H1 (cell line): Measurements from ENCODE around the gene WNT1. TPM values are rescaled to one million over a fixed set of nuclear protein-coding genes. Genes with fewer than 3 reads are reported as not detected.

ENCODE experiments used
- BRCA1 ChIP-seq: IDR thresholded peaks from 2 replicates; pipeline ENCODE4 v1.6.1; 2012; ENCODE audit warnings: low read depth, low read length, improper control_type of control experiment
- CHD2 ChIP-seq: IDR thresholded peaks from 2 replicates; pipeline ENCODE4 v1.6.1; 2012; ENCODE audit warnings: low read length, improper control_type of control experiment
- CTBP2 ChIP-seq: IDR thresholded peaks from 2 replicates; pipeline ENCODE4 v1.7.0; 2011; ENCODE audit warnings: borderline replicate concordance, mild to moderate bottlenecking, moderate library complexity, mixed read lengths, low read length; ENCODE audit not compliant: insufficient read depth, insufficient read length
- EGR1 ChIP-seq: IDR thresholded peaks from 2 replicates; pipeline ENCODE4 v1.6.1; 2011; ENCODE audit warnings: low read depth, low read length, borderline replicate concordance
- FOSL1 ChIP-seq: IDR thresholded peaks from 2 replicates; pipeline ENCODE4 v1.6.1; 2011; ENCODE audit warnings: mild to moderate bottlenecking, low read depth, low read length, moderate library complexity; ENCODE audit not compliant: insufficient read depth
- NRF1 ChIP-seq: IDR thresholded peaks from 2 replicates; pipeline ENCODE4 v1.6.1; 2011; ENCODE audit warnings: mild to moderate bottlenecking, low read depth, low read length, improper control_type of control experiment
- PHF8 ChIP-seq: fragments of 200-600 bp; sonication (generic); conservative IDR thresholded peaks from 2 replicates; pipeline ENCODE4 v1.7.1; 2012; ENCODE audit warnings: low read depth, mild to moderate bottlenecking, inconsistent platforms, low read length, moderate library complexity
- RBBP5 ChIP-seq: IDR thresholded peaks from 2 replicates; pipeline ENCODE4 v1.7.1; 2012; ENCODE audit warnings: low read depth, mild to moderate bottlenecking, inconsistent platforms, low read length, moderate library complexity, borderline replicate concordance
- SP1 ChIP-seq: IDR thresholded peaks from 2 replicates; pipeline ENCODE4 v1.6.1; 2011; ENCODE audit warnings: low read depth, low read length
- SP2 ChIP-seq: IDR thresholded peaks from 2 replicates; pipeline ENCODE4 v1.6.1; 2012; ENCODE audit warnings: mild to moderate bottlenecking, low read length, inconsistent platforms
- SP4 ChIP-seq: IDR thresholded peaks from 2 replicates; pipeline ENCODE4 v1.6.1; 2012; ENCODE audit warnings: low read length, inconsistent platforms
- TBP ChIP-seq: IDR thresholded peaks from 2 replicates; pipeline ENCODE4 v1.6.1; 2011; ENCODE audit warnings: low read depth, low read length, improper control_type of control experiment
- TEAD4 ChIP-seq: IDR thresholded peaks from 2 replicates; pipeline ENCODE4 v1.6.1; 2012; ENCODE audit warnings: low read depth, low read length, inconsistent platforms, mixed read lengths
- YY1 ChIP-seq: IDR thresholded peaks from 2 replicates; pipeline ENCODE4 v1.6.1; 2011; ENCODE audit warnings: low read depth, mild to moderate bottlenecking, low read length
- ZNF274 ChIP-seq: IDR thresholded peaks from 2 replicates; pipeline ENCODE4 v1.7.0; 2012; ENCODE audit warnings: low read length, borderline replicate concordance; ENCODE audit errors: extremely low read depth
- polyA plus RNA-seq, 7 experiments: library from polyadenylated mRNA; depleted of rRNA in 3 of 7; stranded (reverse) in 5 of 7; unstranded in 2 of 7; fragments of >200 nt in 5 of 7; fragments of 200-250 nt in 2 of 7; gene quantifications; 1 replicate in 5 of 7; 2 replicates in 1 of 7; 4 replicates in 1 of 7; pipeline versions ENCODE4 v1.2.1 to v1.2.3, GENCODE V29; 2011 to 2013; ENCODE audit warnings: missing spikeins in 2 of 7, mixed read lengths in 2 of 7
- total RNA-seq: library from RNA; stranded (reverse); fragmentation: NEBNext Ultra II Directional; extraction: Animal tissue kit (Norgen Biotek cat#: 25700); gene quantifications from 2 replicates; pipeline ENCODE4 v1.2.1, GENCODE V29; 2021
- TF ChIP-seq, protein P1 (sequence below): IDR thresholded peaks from 2 replicates; pipeline ENCODE4 v1.6.1; 2012; ENCODE audit warnings: inconsistent platforms
- TF ChIP-seq, protein P2 (sequence below): IDR thresholded peaks from 2 replicates; pipeline ENCODE4 v1.6.1; 2011; ENCODE audit warnings: low read length, improper control_type of control experiment
- TF ChIP-seq, protein P3 (sequence below), 3 experiments: IDR thresholded peaks; 1 replicate in 2 of 3; 2 replicates in 1 of 3; pipeline versions ENCODE4 v1.5.1 to v1.6.1; 2011; ENCODE audit warnings: low read length in 3 of 3, mild to moderate bottlenecking in 3 of 3, inconsistent platforms in 2 of 3, low read depth in 1 of 3, moderate library complexity in 1 of 3; ENCODE audit not compliant: insufficient read depth in 1 of 3; ENCODE audit errors: control extremely low read depth in 1 of 3

WNT1 gene
- total and polyA plus RNA-seq, 2 of the 8 experiments (the other 6 are each of a cell fraction or from before 2014, with no cell fraction given), result not detected

DNA sequence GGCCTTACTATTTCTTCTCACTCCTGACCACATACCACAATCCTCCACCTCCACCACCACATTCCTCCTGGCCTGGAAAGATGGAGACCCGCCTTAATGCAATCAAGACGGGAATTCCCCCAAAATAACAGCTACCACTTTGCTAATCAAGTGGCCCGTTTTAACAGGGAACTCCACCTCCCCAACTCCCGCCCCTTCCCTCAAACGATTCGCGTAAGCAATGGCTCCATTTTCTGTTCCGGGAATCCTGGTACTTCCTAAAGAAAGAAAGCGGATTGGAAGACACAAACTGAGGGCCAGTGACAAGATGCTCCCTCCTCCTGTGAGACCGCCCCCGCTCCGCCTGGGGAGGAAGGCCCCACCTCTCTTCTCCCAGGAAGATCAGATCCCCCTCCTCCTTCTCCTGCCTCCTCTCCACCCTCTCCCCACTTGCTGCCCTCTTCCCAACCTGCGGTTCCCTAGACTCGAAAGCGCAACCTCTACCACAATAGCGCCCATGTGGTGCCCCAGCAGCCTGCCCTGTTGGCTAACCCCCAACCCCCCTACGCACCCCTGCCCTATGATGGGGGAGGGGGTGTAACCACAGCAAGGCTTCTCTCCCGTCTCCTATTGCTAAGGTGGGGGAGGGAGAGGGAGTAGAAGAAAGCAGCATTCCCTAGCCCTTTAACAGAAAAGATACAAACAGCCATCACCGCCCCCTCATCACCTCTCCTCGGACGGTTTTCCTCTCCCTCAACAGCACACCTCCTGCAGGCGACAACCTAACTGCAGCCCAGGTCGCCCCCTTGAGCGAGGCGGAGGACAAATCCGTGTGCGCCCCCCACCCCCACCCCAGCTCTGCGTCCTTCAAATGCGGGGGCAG, 21.6 kb upstream of the WNT1 start (continued):
- TF ChIP-seq, protein P1, sequence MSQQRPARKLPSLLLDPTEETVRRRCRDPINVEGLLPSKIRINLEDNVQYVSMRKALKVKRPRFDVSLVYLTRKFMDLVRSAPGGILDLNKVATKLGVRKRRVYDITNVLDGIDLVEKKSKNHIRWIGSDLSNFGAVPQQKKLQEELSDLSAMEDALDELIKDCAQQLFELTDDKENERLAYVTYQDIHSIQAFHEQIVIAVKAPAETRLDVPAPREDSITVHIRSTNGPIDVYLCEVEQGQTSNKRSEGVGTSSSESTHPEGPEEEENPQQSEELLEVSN, result no peak
- TF ChIP-seq NRF1 (no peak), EGR1 (peak; percentile 89), TBP (peak; percentile 33; the same call in 1 of the 2 replicates), CTBP2 (no peak), PHF8 (no peak), YY1 (peak; percentile 54), SP4 (no peak), RBBP5 (no peak), SP2 (no peak), FOSL1 (no peak), BRCA1 (no peak), SP1 (no peak; the same call in 1 of the 2 replicates), CHD2 (no peak; the same call in 1 of the 2 replicates), ZNF274 (no peak), TEAD4 (peak; percentile 54; the same call in 1 of the 2 replicates)
- TF ChIP-seq, protein P2, sequence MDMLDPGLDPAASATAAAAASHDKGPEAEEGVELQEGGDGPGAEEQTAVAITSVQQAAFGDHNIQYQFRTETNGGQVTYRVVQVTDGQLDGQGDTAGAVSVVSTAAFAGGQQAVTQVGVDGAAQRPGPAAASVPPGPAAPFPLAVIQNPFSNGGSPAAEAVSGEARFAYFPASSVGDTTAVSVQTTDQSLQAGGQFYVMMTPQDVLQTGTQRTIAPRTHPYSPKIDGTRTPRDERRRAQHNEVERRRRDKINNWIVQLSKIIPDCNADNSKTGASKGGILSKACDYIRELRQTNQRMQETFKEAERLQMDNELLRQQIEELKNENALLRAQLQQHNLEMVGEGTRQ, result no peak
- TF ChIP-seq, protein P3, sequence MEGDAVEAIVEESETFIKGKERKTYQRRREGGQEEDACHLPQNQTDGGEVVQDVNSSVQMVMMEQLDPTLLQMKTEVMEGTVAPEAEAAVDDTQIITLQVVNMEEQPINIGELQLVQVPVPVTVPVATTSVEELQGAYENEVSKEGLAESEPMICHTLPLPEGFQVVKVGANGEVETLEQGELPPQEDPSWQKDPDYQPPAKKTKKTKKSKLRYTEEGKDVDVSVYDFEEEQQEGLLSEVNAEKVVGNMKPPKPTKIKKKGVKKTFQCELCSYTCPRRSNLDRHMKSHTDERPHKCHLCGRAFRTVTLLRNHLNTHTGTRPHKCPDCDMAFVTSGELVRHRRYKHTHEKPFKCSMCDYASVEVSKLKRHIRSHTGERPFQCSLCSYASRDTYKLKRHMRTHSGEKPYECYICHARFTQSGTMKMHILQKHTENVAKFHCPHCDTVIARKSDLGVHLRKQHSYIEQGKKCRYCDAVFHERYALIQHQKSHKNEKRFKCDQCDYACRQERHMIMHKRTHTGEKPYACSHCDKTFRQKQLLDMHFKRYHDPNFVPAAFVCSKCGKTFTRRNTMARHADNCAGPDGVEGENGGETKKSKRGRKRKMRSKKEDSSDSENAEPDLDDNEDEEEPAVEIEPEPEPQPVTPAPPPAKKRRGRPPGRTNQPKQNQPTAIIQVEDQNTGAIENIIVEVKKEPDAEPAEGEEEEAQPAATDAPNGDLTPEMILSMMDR (IDR thresholded peaks at IDR 0.05; ENCODE audit: control extremely low read depth in 1 of 3, insufficient read depth in 1 of 3, low read depth in 1 of 3, low read length in 3 of 3), result peak in 1 of 3 experiments; percentile 36; a peak in 1 of 4 replicates
